Uterus (tissue), 4 donors: ENCODE data around the gene GMPR2. TPM values are rescaled to one million over a fixed set of nuclear protein-coding genes. Genes with fewer than 3 reads are reported as not detected.
"Not testable (repeated sequence)": the region's sequence is repeated elsewhere in the genome, so short reads cannot be mapped to it uniquely, and the experiment has no call there.

Experiments
- DNase-seq, 2 donors: peaks; one replicate each; pipeline ENCODE4 v3.0.0-alpha.2; 2019 to 2020
- H3K27ac ChIP-seq, 2 donors: fragments of 200-600 bp; sonication (generic); 1 replicate in 1 of 2; 2 replicates in 1 of 2; pipeline ENCODE4 v1.5.1; 2016 to 2018
- H3K27me3 ChIP-seq, 2 donors: fragments of 200-600 bp; sonication (generic); one replicate each; pipeline ENCODE4 v1.5.1; 2018 to 2019; ENCODE audit warnings: control low read depth in 1 of 2
- H3K36me3 ChIP-seq, 2 donors: fragments of 200-600 bp; sonication (generic); one replicate each; pipeline ENCODE4 v1.5.1; 2019; ENCODE audit warnings: control low read depth in 1 of 2
- H3K4me1 ChIP-seq, 2 donors: fragments of 200-600 bp; sonication (generic); one replicate each; pipeline ENCODE4 v1.5.1; 2018 to 2019; ENCODE audit warnings: control low read depth in 1 of 2
- H3K4me3 ChIP-seq, 2 donors: fragments of 200-600 bp; sonication (generic); 1 replicate in 1 of 2; 2 replicates in 1 of 2; pipeline ENCODE4 v1.5.1; 2018 to 2019; ENCODE audit warnings: mild to moderate bottlenecking in 1 of 2
- H3K9me3 ChIP-seq, 2 donors: fragments of 200-600 bp; sonication (generic); one replicate each; pipeline ENCODE4 v1.5.1; 2019; ENCODE audit warnings: control low read depth in 1 of 2
- CTCF ChIP-seq, 4 experiments: fragments of 200-600 bp in 2 of 4; fragments of 450-650 bp in 2 of 4; sonication (generic) in 2 of 4; IDR thresholded peaks; one replicate each; pipeline ENCODE4 v1.5.1; 2016 to 2019; ENCODE audit warnings: antibody characterized with exemption in 4 of 4, mild to moderate bottlenecking in 2 of 4, moderate library complexity in 1 of 4
- POLR2A ChIP-seq, 2 donors: fragments of 450-650 bp; IDR thresholded peaks; one replicate each; pipeline ENCODE4 v1.6.1; 2016; ENCODE audit warnings: antibody characterized with exemption in 2 of 2, mild to moderate bottlenecking in 1 of 2, moderate library complexity in 1 of 2
- intact Hi-C: fragments of 100-400 bp; cut with DNase I; formaldehyde crosslinking; loops from one replicate; pipeline ENCODE4 v1.15.1; 2023; ENCODE audit warnings: low total_unique reads
- total RNA-seq, 4 donors: library from RNA; depleted of rRNA in 3 of 4; stranded (reverse); fragments of >200 nt in 3 of 4; gene quantifications; one replicate each; pipeline versions ENCODE4 v1.1.0 to v1.2.4, GENCODE V29; 2014 to 2023
- donor health status: DM: yes; HTN: yes; CAD: no.

The GMPR2 gene
- total RNA-seq, 4 donors from 2014 or later = 38.9 to 60.9 (median 48.8) TPM

- Histone ChIP-seq H3K4me1 (peaks cover 0 to 21% of the 10 kb centered on the region in 2 donors), H3K36me3 (no peaks in the 10 kb centered on the region), H3K27me3 (no peaks in the 10 kb centered on the region), H3K9me3 (no peaks in the 10 kb centered on the region), H3K27ac (peak overlapping the region; percentile 94 to 97), H3K4me3 (peak overlapping the region; percentile 51 to 62)
- TF ChIP-seq CTCF (IDR thresholded peaks at IDR 0.05) = no peak
- TF ChIP-seq POLR2A (IDR thresholded peaks at IDR 0.05) = no peak
- peak in 1 of 2 donors; percentile 45 for DNase-seq
- intact Hi-C loops = loop anchor here (10.0 kb wide), 1 partner anchor 51 kb away; the partner anchor contains the start of genes DHRS1 and NOP9
Measured at GRCh38 chr14:24243336-24243836, 10.7 kb downstream of the GMPR2 start.

- not testable (repeated sequence) for H3K4me3 ChIP-seq, H3K36me3 ChIP-seq, H3K9me3 ChIP-seq, H3K27ac ChIP-seq, H3K27me3 ChIP-seq, DNase-seq
- peaks cover 0 to 11% of the 10 kb centered on the region in 2 donors for H3K4me1 ChIP-seq
- intact Hi-C loops = loop anchor here (10.0 kb wide), 1 partner anchor 49 kb away; the partner anchor contains the start of genes DHRS1 and NOP9
Measured at GRCh38 chr14:24245350-24245749, 12.6 kb downstream of the GMPR2 start.

GRCh38 chr14:24246765-24247212 is 14.1 kb downstream of the GMPR2 start:
- H3K36me3 ChIP-seq = no peaks in the 10 kb centered on the region
- intact Hi-C loops = loop anchor here (10.0 kb wide), 1 partner anchor 48 kb away; the partner anchor contains the start of genes DHRS1 and NOP9
- no peak for DNase-seq
- no peaks in the 10 kb centered on the region for H3K4me1 ChIP-seq
- TF ChIP-seq CTCF (IDR thresholded peaks at IDR 0.05) = no peak
- no peak for TF ChIP-seq POLR2A (IDR thresholded peaks at IDR 0.05)
- no peaks in the 10 kb centered on the region for H3K27me3 ChIP-seq
- no peaks in the 10 kb centered on the region for H3K9me3 ChIP-seq
- no peak overlapping the region for H3K27ac ChIP-seq
- no peak overlapping the region for H3K4me3 ChIP-seq

GRCh38 chr14:24247422-24247821 is 14.7 kb downstream of the GMPR2 start:
- Histone ChIP-seq H3K4me1 (no peaks in the 10 kb centered on the region), H3K36me3 (no peaks in the 10 kb centered on the region), H3K9me3 (no peaks in the 10 kb centered on the region), H3K27me3 (no peaks in the 10 kb centered on the region), H3K27ac (no peak overlapping the region), H3K4me3 (no peak overlapping the region)
- no peak for DNase-seq
- TF ChIP-seq POLR2A (IDR thresholded peaks at IDR 0.05) (no peak), CTCF (IDR thresholded peaks at IDR 0.05) (no peak)
- intact Hi-C loops = loop anchor here (10.0 kb wide), 1 partner anchor 47 kb away; the partner anchor contains the start of genes DHRS1 and NOP9

GRCh38 chr14:24249230-24250021 is 16.7 kb downstream of the GMPR2 start:
- intact Hi-C loops = loop anchor here (10.0 kb wide), 1 partner anchor 45 kb away; the partner anchor contains the start of genes DHRS1 and NOP9
- H3K4me3 ChIP-seq = no peak overlapping the region
- H3K36me3 ChIP-seq = no peaks in the 10 kb centered on the region
- TF ChIP-seq CTCF (IDR thresholded peaks at IDR 0.05) (no peak), POLR2A (IDR thresholded peaks at IDR 0.05) (no peak)
- no peaks in the 10 kb centered on the region for H3K9me3 ChIP-seq
- DNase-seq = no peak
- no peak overlapping the region for H3K27ac ChIP-seq
- H3K4me1 ChIP-seq = no peaks in the 10 kb centered on the region
- H3K27me3 ChIP-seq = no peaks in the 10 kb centered on the region
